Upper lobe of right lung (tissue), 1 donor: ENCODE results near the gene TMPRSS5. TPM values are rescaled to one million over a fixed set of nuclear protein-coding genes. Genes with fewer than 3 reads are reported as not detected.

Source experiments
- ATAC-seq: fragments of 200-7000 bp; cut with Tn5 transposase; one replicate; pipeline ENCODE4 v1.9.1; 2020; ENCODE audit warnings: mild to moderate bottlenecking, moderate library complexity
- DNase-seq: peaks from one replicate; pipeline ENCODE4 v3.0.0-alpha.2; 2020
- H3K27ac ChIP-seq: fragments of 200-600 bp; one replicate; pipeline ENCODE4 v1.8.0; 2022
- H3K27me3 ChIP-seq: fragments of 200-600 bp; one replicate; pipeline ENCODE4 v1.8.0; 2022; ENCODE audit warnings: mild to moderate bottlenecking
- H3K36me3 ChIP-seq: fragments of 200-600 bp; one replicate; pipeline ENCODE4 v1.8.0; 2022
- H3K4me1 ChIP-seq: fragments of 200-600 bp; one replicate; pipeline ENCODE4 v1.8.0; 2022
- H3K4me3 ChIP-seq: fragments of 200-600 bp; one replicate; pipeline ENCODE4 v1.8.0; 2022; ENCODE audit warnings: mild to moderate bottlenecking
- H3K9me3 ChIP-seq: fragments of 200-600 bp; one replicate; pipeline ENCODE4 v1.8.0; 2022
- CTCF ChIP-seq: fragments of 200-600 bp; IDR thresholded peaks from one replicate; pipeline ENCODE4 v1.8.0; 2022; ENCODE audit warnings: antibody characterized with exemption
- intact Hi-C: fragments of 100-400 bp; cut with DNase I; formaldehyde crosslinking; loops from one replicate; pipeline ENCODE4 v1.11.0; 2022
- total RNA-seq: library from RNA; stranded (reverse); fragmentation: NEBNext Ultra II Directional; extraction: Animal tissue kit (Norgen Biotek cat#: 25700); gene quantifications from one replicate; pipeline ENCODE4 v1.2.1, GENCODE V29; 2021
- donor health status: DM: no; HTN: yes; CAD: no; lungs with severe emphysema.

Gene TMPRSS5
- total RNA-seq, 1 donor from 2014 or later = 0.69 TPM

- H3K36me3 ChIP-seq = no peaks in the 10 kb centered on the region
- no peak overlapping the region for H3K4me3 ChIP-seq
- H3K4me1 ChIP-seq = no peaks in the 10 kb centered on the region
- intact Hi-C loops = no loop called here
- ATAC-seq = peak; percentile 73
- no peak for DNase-seq
- no peaks in the 10 kb centered on the region for H3K9me3 ChIP-seq
- no peak for TF ChIP-seq CTCF
- H3K27me3 ChIP-seq = no peaks in the 10 kb centered on the region
- H3K27ac ChIP-seq = no peak overlapping the region
These were observed 55.1 kb downstream of the TMPRSS5 start for GRCh38 chr11:113651023-113651422.

GRCh38 chr11:113649311-113649710 lies 56.8 kb downstream of the TMPRSS5 start:
- H3K4me3 ChIP-seq = no peak overlapping the region

GRCh38 chr11:113647856-113648255 lies 58.3 kb downstream of the TMPRSS5 start:
- no peak overlapping the region for H3K27ac ChIP-seq
- DNase-seq = no peak
- no peak for TF ChIP-seq CTCF
- no peak for ATAC-seq
- no peaks in the 10 kb centered on the region for H3K27me3 ChIP-seq
- no peak overlapping the region for H3K4me3 ChIP-seq
- H3K4me1 ChIP-seq = no peaks in the 10 kb centered on the region
- H3K9me3 ChIP-seq = no peaks in the 10 kb centered on the region
- H3K36me3 ChIP-seq = no peaks in the 10 kb centered on the region
- intact Hi-C loops = no loop called here

More at GRCh38 chr11:113649311-113649710, 56.8 kb downstream of the TMPRSS5 start:
- no peak for TF ChIP-seq CTCF
- no peaks in the 10 kb centered on the region for H3K27me3 ChIP-seq
- H3K4me1 ChIP-seq = no peaks in the 10 kb centered on the region
- H3K36me3 ChIP-seq = no peaks in the 10 kb centered on the region
- intact Hi-C loops = no loop called here
- no peak for DNase-seq
- no peak overlapping the region for H3K27ac ChIP-seq
- H3K9me3 ChIP-seq = no peaks in the 10 kb centered on the region
- no peak for ATAC-seq

- DNase-seq (no peak), ATAC-seq (peak; percentile 15)
- Histone ChIP-seq H3K27me3 (no peaks in the 10 kb centered on the region), H3K4me3 (no peak overlapping the region), H3K9me3 (no peaks in the 10 kb centered on the region), H3K4me1 (no peaks in the 10 kb centered on the region), H3K27ac (no peak overlapping the region), H3K36me3 (no peaks in the 10 kb centered on the region)
- no peak for TF ChIP-seq CTCF
- intact Hi-C loops = no loop called here
These were observed 59.0 kb downstream of the TMPRSS5 start for GRCh38 chr11:113647108-113647507.

GRCh38 chr11:113645593-113646349 lies 60.3 kb downstream of the TMPRSS5 start:
- ATAC-seq (no peak), DNase-seq (no peak)
- Histone ChIP-seq H3K27me3 (no peaks in the 10 kb centered on the region), H3K36me3 (no peaks in the 10 kb centered on the region), H3K9me3 (no peaks in the 10 kb centered on the region), H3K4me3 (no peak overlapping the region), H3K4me1 (no peaks in the 10 kb centered on the region), H3K27ac (no peak overlapping the region)
- TF ChIP-seq CTCF = no peak
- intact Hi-C loops = no loop called here
